GM12878 (cell line): ENCODE measurements around the gene EGF. TPM values are rescaled to one million over a fixed set of nuclear protein-coding genes. Genes with fewer than 3 reads are reported as not detected.

Source experiments
- ATAC-seq: fragments of 200-7000 bp; cut with Tn5 transposase; 3 replicates; pipeline ENCODE4 v1.9.1; 2020; ENCODE audit warnings: mild to moderate bottlenecking, moderate library complexity
- BruUV-seq: library from RNA; stranded (reverse); fragments of 400-500 nt; replicated peaks from 2 replicates; lab custom pipeline; 2021; lab: Mats Ljungman, UMichigan
- CTCF ChIA-PET: fragments of 300-600 bp; sonication (Branson Sonifier 250); formaldehyde crosslinking; extraction: SDS; loops from one replicate; lab custom pipeline; 2021; ENCODE audit warnings: inconsistent platforms; lab: Yijun Ruan, JAX
- POLR2A ChIA-PET: fragments of 350-600 bp; formaldehyde crosslinking; extraction: SDS; loops from one replicate; lab custom pipeline; 2021; ENCODE audit warnings: inconsistent platforms; lab: Charles Lee
- RAD21 ChIA-PET: fragments of 300-600 bp; sonication (Branson Sonifier 250); formaldehyde crosslinking; loops from one replicate; lab custom pipeline; 2023; ENCODE audit warnings: antibody characterized with exemption; ENCODE audit not compliant: unreplicated experiment; lab: Charles Lee
- SMC1A ChIA-PET: fragments of 300-600 bp; sonication (Branson Sonifier 250); formaldehyde crosslinking; loops from one replicate; lab custom pipeline; 2023; ENCODE audit not compliant: unreplicated experiment, uncharacterized antibody; lab: Charles Lee
- DNase-seq: peaks from one replicate; pipeline ENCODE4 v3.0.0-alpha.2; 2011; ENCODE audit warnings: low read depth, low spot score
- FAIRE-seq: peaks from 3 replicates; lab custom pipeline; 2011; peaks lifted over from hg19 to GRCh38; lab: Jason Lieb, UNC
- H2AFZ ChIP-seq: 2 replicates; pipeline ENCODE4 v1.6.0; 2011; ENCODE audit warnings: low read depth, low read length, control low read depth; ENCODE audit not compliant: control insufficient read depth
- H3K27ac ChIP-seq: 2 replicates; pipeline ENCODE4 v1.5.1; 2011; ENCODE audit warnings: control low read depth; ENCODE audit not compliant: control insufficient read depth, insufficient read depth
- H3K27me3 ChIP-seq, 2 experiments: replicated peaks in 1 of 2; 2 replicates each; pipeline versions ENCODE4 v1.6.0 to v1.6.1; 2011; ENCODE audit warnings: low read length in 1 of 2; ENCODE audit not compliant: control insufficient read depth in 2 of 2, insufficient read depth in 2 of 2
- H3K36me3 ChIP-seq, 2 experiments: 2 replicates each; pipeline ENCODE4 v1.5.1; 2011; ENCODE audit warnings: low read length in 1 of 2; ENCODE audit not compliant: control insufficient read depth in 2 of 2, insufficient read depth in 2 of 2
- H3K4me1 ChIP-seq: 2 replicates; pipeline ENCODE4 v1.6.1; 2011; ENCODE audit warnings: mild to moderate bottlenecking, low read length, moderate library complexity, mixed read lengths; ENCODE audit not compliant: control insufficient read depth, insufficient read depth
- H3K4me2 ChIP-seq: 2 replicates; pipeline ENCODE4 v1.6.0; 2011; ENCODE audit warnings: control low read depth; ENCODE audit not compliant: control insufficient read depth, insufficient read depth
- H3K4me3 ChIP-seq: fragments of 200-600 bp; sonication (generic); 2 replicates; pipeline ENCODE4 v1.5.1; 2016
- H3K79me2 ChIP-seq: 2 replicates; pipeline ENCODE4 v1.6.0; 2011; ENCODE audit warnings: low read length; ENCODE audit not compliant: control insufficient read depth, insufficient read depth
- H3K9ac ChIP-seq: 2 replicates; pipeline ENCODE4 v1.8.0; 2011; ENCODE audit warnings: low read length, control low read depth, mixed read lengths; ENCODE audit not compliant: control insufficient read depth, insufficient read depth
- H3K9me3 ChIP-seq: replicated peaks from 3 replicates; pipeline ENCODE4 v1.5.1; 2011; ENCODE audit warnings: mild to moderate bottlenecking, low read length; ENCODE audit not compliant: control insufficient read depth, insufficient read depth
- H4K20me1 ChIP-seq: 2 replicates; pipeline ENCODE4 v1.6.0; 2011; ENCODE audit not compliant: control insufficient read depth, insufficient read depth
- FOXK2 ChIP-seq: fragments of 450-650 bp; IDR thresholded peaks from 2 replicates; pipeline ENCODE4 v1.6.1; 2017; ENCODE audit warnings: mild to moderate bottlenecking, moderate library complexity
- MEF2B ChIP-seq: fragments of 450-650 bp; IDR thresholded peaks from 2 replicates; pipeline ENCODE4 v1.6.1; 2018; ENCODE audit warnings: mild to moderate bottlenecking, moderate library complexity; ENCODE audit not compliant: partially characterized antibody, poor library complexity, severe bottlenecking
- SUZ12 ChIP-seq: fragments of 200-600 bp; sonication (generic); IDR thresholded peaks from one replicate; pipeline ENCODE4 v1.6.1; 2018; ENCODE audit warnings: antibody characterized with exemption, mild to moderate bottlenecking; ENCODE audit not compliant: unreplicated experiment
- WGBS: methylation state at CpG from one replicate; pipeline ENCODE4 v1.1.6; 2016; ENCODE audit warnings: low lambda C conversion rate; ENCODE audit not compliant: insufficient replicate concordance, insufficient coverage; ENCODE audit errors: missing lambda C conversion rate; 5-methylcytosine and 5-hydroxymethylcytosine counted together
- in situ Hi-C: fragments of 300-500 bp; cut with MboI; formaldehyde crosslinking; loops from 9 replicates; pipeline ENCODE4 v1.14.3; 2018; ENCODE audit warnings: mixed read lengths
- intact Hi-C: fragments of 100-400 bp; cut with micrococcal nuclease; formaldehyde crosslinking; loops from one replicate; pipeline ENCODE4 v1.14.2; 2022; ENCODE audit not compliant: unreplicated experiment
- polyA plus RNA-seq, 11 experiments: library from polyadenylated mRNA; depleted of rRNA in 4 of 11; unstranded in 6 of 11; stranded (reverse) in 5 of 11; fragments of >200 nt; fragmentation: Nextera tagmentation in 4 of 11; fragmentation: Illumina TruSeq in 1 of 11; extraction: Ambion mirVana in 4 of 11; extraction: Trizol in 1 of 11; gene quantifications; 1 replicate in 1 of 11; 2 replicates in 10 of 11; pipeline versions ENCODE4 v1.2.1 to v1.2.3, GENCODE V29; 2011 to 2016; ENCODE audit warnings: inconsistent platforms in 2 of 11, missing spikeins in 2 of 11, low read depth in 1 of 11
- total RNA-seq, 4 experiments: library from RNA; depleted of rRNA in 3 of 4; stranded (reverse); fragments of >200 nt in 3 of 4; fragmentation: Illumina TruSeq in 1 of 4; extraction: Trizol in 1 of 4; gene quantifications; 2 replicates each; pipeline versions ENCODE4 v1.2.1 to v1.2.3, GENCODE V29; 2013 to 2021

EGF gene
- total and polyA plus RNA-seq, 10 of the 15 experiments (the other 5 are each of a cell fraction or from before 2014, with no cell fraction given): 0.02 to 0.90 (median 0.19) TPM; not detected in 4

- ATAC-seq: no peak
- Histone ChIP-seq H3K4me2 (no peak overlapping the region), H3K4me3 (no peak overlapping the region), H3K27ac (no peak overlapping the region), H3K27me3 (no peaks in the 10 kb centered on the region), H3K4me1 (peaks cover 4% of the 10 kb centered on the region; the same call in 1 of the 2 replicates), H3K9ac (no peak overlapping the region), H3K36me3 (no peaks in the 10 kb centered on the region), H4K20me1 (no peaks in the 10 kb centered on the region), H3K79me2 (no peaks in the 10 kb centered on the region), H2AFZ (no peak overlapping the region), H3K9me3 (no peaks in the 10 kb centered on the region)
- TF ChIP-seq FOXK2: no peak
- TF ChIP-seq SUZ12: no peak
- in situ Hi-C loops: loop anchor here (10.0 to 25.0 kb wide), 2 partner anchors 306 to 1279 kb away; no protein-coding TSS in a partner anchor
- no TSS peak for BruUV-seq
- 76% methylated on average over 2 of the region's 2 CpGs for WGBS
- no peak for DNase-seq
- CTCF ChIA-PET: interaction anchor here (1.1 to 22.1 kb wide), 5 partner anchors 10 to 505 kb away, joined by 3 to 812 read pairs (median 12); no protein-coding TSS in a partner anchor
- SMC1A ChIA-PET: interaction anchor here (0.6 to 6.6 kb wide), 12 partner anchors 9 to 506 kb away, joined by 3 to 56 read pairs (median 3); no protein-coding TSS in a partner anchor
- POLR2A ChIA-PET: no interaction called here
- intact Hi-C loops: loop anchor here (5.0 kb wide), 1 partner anchor 189 kb away; the partner anchor contains the start of gene ELOVL6
- no peak for FAIRE-seq
- RAD21 ChIA-PET: interaction anchor here (0.8 to 1.4 kb wide), 2 partner anchors 9 to 504 kb away, joined by 3 to 4 read pairs; no protein-coding TSS in a partner anchor
Observed at GRCh38 chr4:110008540-110008939, 95.9 kb downstream of the EGF start.

GRCh38 chr4:110009550-110009949, 96.9 kb downstream of the EGF start:
- Histone ChIP-seq H3K36me3 (no peaks in the 10 kb centered on the region), H3K27me3 (no peaks in the 10 kb centered on the region), H3K4me3 (no peak overlapping the region), H3K9me3 (no peaks in the 10 kb centered on the region), H4K20me1 (no peaks in the 10 kb centered on the region), H3K79me2 (no peaks in the 10 kb centered on the region), H3K4me2 (no peak overlapping the region), H2AFZ (no peak overlapping the region), H3K27ac (no peak overlapping the region), H3K9ac (no peak overlapping the region), H3K4me1 (peaks cover 4% of the 10 kb centered on the region; the same call in 1 of the 2 replicates)
- 95% methylated on average over 2 of the region's 2 CpGs for WGBS
- BruUV-seq: no TSS peak
- intact Hi-C loops: loop anchor here (5.0 kb wide), 1 partner anchor 188 kb away; the partner anchor contains the start of gene ELOVL6
- ChIA-PET RAD21 (interaction anchor here (1.1 to 1.4 kb wide), 2 partner anchors 10 to 499 kb away, joined by 4 read pairs; no protein-coding TSS in a partner anchor), SMC1A (interaction anchor here (0.6 to 6.6 kb wide), 13 partner anchors 10 to 511 kb away, joined by 3 to 56 read pairs (median 4); no protein-coding TSS in a partner anchor), POLR2A (interaction anchor here (1.0 kb wide), 1 partner anchor 25 kb away, joined by 3 read pairs; no protein-coding TSS in a partner anchor), CTCF (interaction anchor here (1.1 to 22.1 kb wide), 5 partner anchors 11 to 504 kb away, joined by 3 to 812 read pairs (median 12); no protein-coding TSS in a partner anchor)
- TF ChIP-seq MEF2B: no peak
- DNase-seq: no peak
- no peak for ATAC-seq
- no peak for FAIRE-seq
- in situ Hi-C loops: loop anchor here (10.0 to 25.0 kb wide), 2 partner anchors 305 to 1278 kb away; no protein-coding TSS in a partner anchor
